Trophoblast cell (in vitro differentiated cells and primary cell): ENCODE measurements around the gene NUTM2D.
"Not testable (repeated sequence)": the region's sequence is repeated elsewhere in the genome, so short reads cannot be mapped to it uniquely, and the experiment has no call there.

Source experiments
- DNase-seq, 2 donors: peaks; one replicate each; pipeline ENCODE4 v3.0.0-alpha.2; 2016
- H2AFZ ChIP-seq: 2 replicates; pipeline ENCODE4 v1.6.1; 2013; ENCODE audit warnings: low read length, moderate library complexity, mild to moderate bottlenecking; ENCODE audit not compliant: insufficient read depth, poor library complexity
- H2AK5ac ChIP-seq: 2 replicates; pipeline ENCODE4 v1.6.1; 2013; ENCODE audit warnings: mild to moderate bottlenecking, low read length
- H2BK120ac ChIP-seq: 2 replicates; pipeline ENCODE4 v1.6.1; 2013; ENCODE audit warnings: low read length, mild to moderate bottlenecking, moderate library complexity; ENCODE audit not compliant: insufficient read depth, poor library complexity
- H2BK12ac ChIP-seq: 2 replicates; pipeline ENCODE4 v1.6.1; 2013; ENCODE audit warnings: mild to moderate bottlenecking, low read length, moderate library complexity
- H2BK5ac ChIP-seq: 2 replicates; pipeline ENCODE4 v1.6.1; 2013; ENCODE audit warnings: low read length, low read depth, moderate library complexity, mild to moderate bottlenecking; ENCODE audit not compliant: poor library complexity
- H3K14ac ChIP-seq: 2 replicates; pipeline ENCODE4 v1.6.1; 2013; ENCODE audit warnings: mild to moderate bottlenecking, low read length
- H3K18ac ChIP-seq: 2 replicates; pipeline ENCODE4 v1.6.1; 2013; ENCODE audit warnings: mild to moderate bottlenecking, low read length
- H3K23ac ChIP-seq: 2 replicates; pipeline ENCODE4 v1.6.1; 2013; ENCODE audit warnings: low read length
- H3K27ac ChIP-seq: 2 replicates; pipeline ENCODE4 v1.5.1; 2013; ENCODE audit warnings: low read depth, mild to moderate bottlenecking, inconsistent platforms, low read length, moderate library complexity
- H3K27me3 ChIP-seq: 2 replicates; pipeline ENCODE4 v1.6.1; 2013; ENCODE audit warnings: inconsistent platforms, mild to moderate bottlenecking, low read length, moderate library complexity; ENCODE audit not compliant: insufficient read depth
- H3K36me3 ChIP-seq, 2 experiments: 1 replicate in 1 of 2; 2 replicates in 1 of 2; pipeline ENCODE4 v1.6.1; 2013; ENCODE audit warnings: low read length in 2 of 2, mild to moderate bottlenecking in 2 of 2, moderate library complexity in 1 of 2; ENCODE audit not compliant: insufficient read depth in 2 of 2, control insufficient read depth in 1 of 2
- H3K4ac ChIP-seq: 2 replicates; pipeline ENCODE4 v1.6.1; 2013; ENCODE audit warnings: low read depth, mild to moderate bottlenecking, low read length, moderate library complexity
- H3K4me1 ChIP-seq, 2 experiments: 1 replicate in 1 of 2; 2 replicates in 1 of 2; pipeline ENCODE4 v1.6.1; 2013; ENCODE audit warnings: low read length in 2 of 2, mild to moderate bottlenecking in 2 of 2, moderate library complexity in 1 of 2; ENCODE audit not compliant: insufficient read depth in 2 of 2, control insufficient read depth in 1 of 2
- H3K4me2 ChIP-seq: 2 replicates; pipeline ENCODE4 v1.6.1; 2013; ENCODE audit warnings: inconsistent platforms, mild to moderate bottlenecking, low read length, moderate library complexity
- H3K4me3 ChIP-seq: 2 replicates; pipeline ENCODE4 v1.5.1; 2013; ENCODE audit warnings: mild to moderate bottlenecking, low read depth, low read length, inconsistent platforms
- H3K79me1 ChIP-seq: one replicate; pipeline ENCODE4 v1.6.1; 2013; ENCODE audit warnings: low read length
- H3K79me2 ChIP-seq: 2 replicates; pipeline ENCODE4 v1.6.1; 2013; ENCODE audit warnings: low read length, mild to moderate bottlenecking; ENCODE audit not compliant: control insufficient read depth, insufficient read depth, poor library complexity
- H3K9ac ChIP-seq: 2 replicates; pipeline ENCODE4 v1.6.1; 2013; ENCODE audit warnings: mild to moderate bottlenecking, low read length
- H3K9me3 ChIP-seq: 2 replicates; pipeline ENCODE4 v1.6.1; 2013; ENCODE audit warnings: low read depth, mild to moderate bottlenecking, control low read depth, inconsistent platforms, low read length; ENCODE audit not compliant: insufficient read depth
- H4K12ac ChIP-seq: 2 replicates; pipeline ENCODE4 v1.6.1; 2013; ENCODE audit warnings: low read depth, mild to moderate bottlenecking, low read length, moderate library complexity
- H4K8ac ChIP-seq: 2 replicates; pipeline ENCODE4 v1.6.1; 2013; ENCODE audit warnings: low read depth, mild to moderate bottlenecking, low read length, moderate library complexity
- H4K91ac ChIP-seq: one replicate; pipeline ENCODE4 v1.6.1; 2013; ENCODE audit warnings: low read depth, mild to moderate bottlenecking, low read length, moderate library complexity
- WGBS: extraction: QIAGEN DNeasy Blood & Tissue Kit; methylation state at CpG from one replicate; pipeline ENCODE4 v1.1.7; 2013; ENCODE audit warnings: missing lambda C conversion rate; ENCODE audit not compliant: insufficient read length, insufficient coverage; ENCODE audit errors: extremely low coverage; 5-methylcytosine and 5-hydroxymethylcytosine counted together

Gene NUTM2D

DNA sequence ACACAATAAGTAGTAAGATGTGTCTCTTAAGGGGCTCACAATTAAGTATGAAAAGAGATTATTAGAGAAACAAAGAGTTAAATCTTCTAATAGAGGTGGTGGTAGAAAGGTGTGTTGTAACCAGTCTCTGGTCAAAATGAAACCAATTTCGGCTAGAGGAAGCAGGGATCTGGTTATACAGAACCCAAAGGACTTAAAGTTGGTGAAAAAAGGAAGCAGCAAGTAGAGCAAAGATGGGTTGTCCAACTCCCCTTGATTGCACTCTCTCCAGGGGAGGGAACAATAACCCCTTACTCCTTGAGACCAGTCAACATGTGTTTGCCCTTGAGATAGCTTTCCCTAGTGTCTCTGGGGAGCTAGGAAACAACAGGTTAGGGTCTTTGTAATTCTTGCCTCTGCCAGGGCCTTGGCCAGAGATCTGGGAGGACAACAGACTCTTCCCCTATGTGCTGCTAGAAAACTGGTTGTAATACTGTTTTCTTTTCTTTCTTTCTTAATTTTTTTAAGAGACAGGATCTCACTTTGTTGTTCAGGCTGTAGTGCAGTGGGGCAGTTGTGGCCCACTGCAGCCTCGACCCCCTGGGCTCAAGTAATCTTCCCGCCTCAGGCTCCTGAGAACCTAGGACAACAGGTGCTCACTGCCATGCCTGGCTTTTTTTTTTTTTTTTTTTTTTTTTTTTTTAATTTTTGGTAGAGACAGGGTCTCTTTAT is 43.7 kb upstream of the NUTM2D start:
- H3K79me2 ChIP-seq, H4K91ac ChIP-seq, H2BK120ac ChIP-seq, H3K4me1 ChIP-seq, H3K36me3 ChIP-seq, H3K4ac ChIP-seq, H3K79me1 ChIP-seq, H4K8ac ChIP-seq, H3K14ac ChIP-seq, H2AFZ ChIP-seq, H2BK12ac ChIP-seq, DNase-seq, H2BK5ac ChIP-seq, H3K4me2 ChIP-seq, H3K9ac ChIP-seq, H3K23ac ChIP-seq, H2AK5ac ChIP-seq, H4K12ac ChIP-seq, H3K27ac ChIP-seq, H3K9me3 ChIP-seq, H3K18ac ChIP-seq, H3K4me3 ChIP-seq, H3K27me3 ChIP-seq: not testable (repeated sequence)
- no CpG with 5 or more reads among the region's 3 CpGs for WGBS

- H4K8ac ChIP-seq, H3K4me1 ChIP-seq, H4K91ac ChIP-seq, H2BK120ac ChIP-seq, DNase-seq, H3K4ac ChIP-seq, H4K12ac ChIP-seq, H3K79me1 ChIP-seq, H3K9ac ChIP-seq, H3K4me3 ChIP-seq, H3K79me2 ChIP-seq, H3K27me3 ChIP-seq, H3K23ac ChIP-seq, H3K9me3 ChIP-seq, H2BK12ac ChIP-seq, H2AK5ac ChIP-seq, H3K18ac ChIP-seq, H3K4me2 ChIP-seq, H3K14ac ChIP-seq, H2AFZ ChIP-seq, H3K36me3 ChIP-seq, H3K27ac ChIP-seq, H2BK5ac ChIP-seq: not testable (repeated sequence)
- no CpG with 5 or more reads among the region's 4 CpGs for WGBS
Measured at GRCh38 chr10:87314360-87314973, 43.1 kb upstream of the NUTM2D start.

DNA sequence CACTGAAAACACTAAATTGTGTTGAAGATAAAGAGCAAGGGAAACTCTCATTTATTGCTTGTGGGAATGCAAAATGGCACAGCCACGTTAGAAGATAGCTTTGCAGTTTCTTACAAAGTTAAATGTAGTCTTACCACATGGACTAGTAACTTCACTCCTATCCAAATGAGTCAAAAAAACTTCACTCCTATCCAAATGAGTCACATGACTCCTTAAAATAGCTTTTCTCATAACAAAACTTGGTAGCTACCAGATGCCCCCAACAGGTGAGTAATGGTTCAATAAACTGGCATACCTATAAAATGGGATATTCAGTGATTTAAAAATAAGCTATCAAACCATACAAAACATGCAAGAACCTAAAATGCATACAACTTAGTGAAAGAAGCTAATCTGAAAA is 36.0 kb upstream of the NUTM2D start:
- no CpG with 5 or more reads among the region's 1 CpG for WGBS

GRCh38 chr10:87324559-87324958 is 33.0 kb upstream of the NUTM2D start:
- H2AK5ac ChIP-seq, H3K23ac ChIP-seq, H3K4me3 ChIP-seq, H3K79me2 ChIP-seq, H2BK120ac ChIP-seq, H3K4me1 ChIP-seq, H4K12ac ChIP-seq, H3K14ac ChIP-seq, H3K4me2 ChIP-seq, H3K9ac ChIP-seq, H3K9me3 ChIP-seq, DNase-seq, H2AFZ ChIP-seq, H2BK5ac ChIP-seq, H3K36me3 ChIP-seq, H3K27ac ChIP-seq, H3K27me3 ChIP-seq, H3K18ac ChIP-seq, H3K4ac ChIP-seq, H4K8ac ChIP-seq, H2BK12ac ChIP-seq, H4K91ac ChIP-seq, H3K79me1 ChIP-seq: not testable (repeated sequence)
- no CpG with 5 or more reads among the region's 5 CpGs for WGBS

More for the DNA sequence above, 36.0 kb upstream of the NUTM2D start:
- H3K4me3 ChIP-seq, H3K14ac ChIP-seq, H3K4ac ChIP-seq, H3K18ac ChIP-seq, H2BK5ac ChIP-seq, H2BK12ac ChIP-seq, H4K91ac ChIP-seq, H2AK5ac ChIP-seq, H3K4me2 ChIP-seq, H3K4me1 ChIP-seq, H3K27me3 ChIP-seq, DNase-seq, H4K12ac ChIP-seq, H3K79me1 ChIP-seq, H3K27ac ChIP-seq, H3K36me3 ChIP-seq, H3K23ac ChIP-seq, H3K9me3 ChIP-seq, H2AFZ ChIP-seq, H3K9ac ChIP-seq, H3K79me2 ChIP-seq, H4K8ac ChIP-seq, H2BK120ac ChIP-seq: not testable (repeated sequence)
